HT1080 (cell line): ENCODE measurements around the gene FGF3. TPM values are rescaled to one million over a fixed set of nuclear protein-coding genes. Genes with fewer than 3 reads are reported as not detected.

Experiments
- DNase-seq: peaks from one replicate; pipeline ENCODE4 v3.0.0-alpha.2; 2015; ENCODE audit warnings: low read depth
- total RNA-seq: library from RNA; depleted of rRNA; stranded (reverse); fragments of >200 nt; shearing (Covaris generic); gene quantifications from 2 replicates; pipeline ENCODE4 v1.2.3, GENCODE V29; 2014

The FGF3 gene
- total RNA-seq, 1 experiment from 2014 or later = not detected

DNA sequence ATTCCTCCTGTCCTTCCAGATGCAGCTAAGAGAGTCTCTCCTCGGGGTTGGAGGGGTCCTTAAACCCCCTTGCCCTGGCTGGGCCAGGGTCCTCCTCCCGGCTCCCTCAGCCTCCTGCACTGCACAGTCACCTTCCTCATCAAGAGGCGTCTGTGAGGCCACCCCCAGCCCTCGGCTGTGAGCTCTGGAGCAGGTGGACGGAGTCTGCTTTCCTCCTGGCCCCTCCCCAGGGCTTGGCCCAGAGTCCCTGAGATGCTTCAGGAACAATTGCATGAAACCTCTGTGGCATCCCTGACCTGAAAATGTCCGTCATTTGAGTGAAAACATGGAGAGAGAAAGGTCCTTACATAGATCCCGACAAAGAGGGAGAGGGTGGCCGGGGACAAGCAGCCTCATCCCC is 6.7 kb upstream of the FGF3 start:
- no peak for DNase-seq

DNA sequence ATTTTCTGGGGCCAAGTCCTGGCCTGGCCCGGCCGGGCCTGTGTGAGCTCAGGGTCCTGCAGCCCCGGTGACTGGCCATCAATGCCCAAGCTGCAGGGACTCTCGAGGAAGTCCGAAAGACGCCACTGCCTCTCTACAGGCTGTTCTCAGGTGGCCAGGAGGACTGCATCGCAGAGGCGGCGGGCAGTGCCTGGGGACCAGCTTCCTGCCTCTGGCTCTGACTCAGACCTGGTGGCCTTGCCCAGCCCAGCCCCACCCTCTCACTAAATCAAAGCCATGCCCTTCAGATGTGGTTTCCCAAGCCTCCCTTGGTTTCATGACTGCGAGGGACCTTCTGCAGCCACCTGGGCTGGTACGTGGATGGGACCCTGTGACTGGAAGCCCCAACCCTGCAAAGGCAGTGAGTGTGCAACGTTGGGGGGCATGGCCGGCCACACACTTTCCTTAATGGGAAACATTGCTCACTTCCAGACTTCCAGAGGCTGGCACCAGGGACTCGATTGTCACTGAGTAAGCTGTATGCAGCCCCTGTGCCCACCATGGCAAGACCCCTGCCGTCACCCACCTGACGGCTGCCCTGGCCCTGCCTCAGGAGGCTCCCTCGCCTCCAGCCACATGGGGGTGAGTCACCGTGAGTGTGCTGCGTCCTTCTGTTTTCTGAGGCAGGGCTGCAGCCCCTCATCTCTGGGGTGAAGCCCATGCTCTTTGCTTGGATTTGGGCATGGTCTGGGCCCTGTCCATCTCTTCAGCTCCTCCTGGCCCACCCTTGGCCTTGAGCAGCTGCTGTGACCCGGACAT is 6.0 kb upstream of the FGF3 start:
- peak; percentile 72 for DNase-seq

DNA sequence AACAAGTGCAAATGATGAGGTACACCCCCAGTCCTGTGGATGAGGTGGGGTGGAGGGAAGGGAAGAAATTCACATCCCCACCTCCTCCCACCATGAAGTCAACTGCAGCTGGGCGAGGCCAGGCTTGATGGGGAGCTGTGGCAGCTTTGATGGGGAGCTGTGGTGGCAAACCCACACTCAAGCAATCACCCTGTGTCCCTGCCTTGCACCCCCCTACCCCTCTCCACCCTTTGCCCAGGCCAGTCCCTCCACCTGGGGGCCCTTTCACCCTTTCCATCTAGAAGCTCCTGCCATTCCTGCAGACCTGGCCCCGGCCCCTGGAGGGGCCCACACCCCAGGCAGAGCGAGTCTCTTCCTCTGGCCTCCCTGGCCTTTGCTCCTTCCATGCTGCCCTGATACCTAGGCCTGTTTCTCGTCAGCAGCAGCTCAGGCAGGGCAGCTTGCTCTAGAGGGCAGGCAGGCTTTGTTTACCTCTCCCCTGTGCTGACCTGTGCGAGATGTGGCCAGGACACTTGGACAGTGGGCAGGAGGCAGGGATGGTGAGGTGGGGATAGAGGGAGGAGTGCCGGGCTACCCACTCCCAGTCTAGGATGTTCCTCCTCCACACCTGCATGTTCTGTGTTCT is 4.5 kb upstream of the FGF3 start:
- DNase-seq = no peak

- no peak for DNase-seq
These were observed 3.7 kb upstream of the FGF3 start for GRCh38 chr11:69822676-69823494.

DNA sequence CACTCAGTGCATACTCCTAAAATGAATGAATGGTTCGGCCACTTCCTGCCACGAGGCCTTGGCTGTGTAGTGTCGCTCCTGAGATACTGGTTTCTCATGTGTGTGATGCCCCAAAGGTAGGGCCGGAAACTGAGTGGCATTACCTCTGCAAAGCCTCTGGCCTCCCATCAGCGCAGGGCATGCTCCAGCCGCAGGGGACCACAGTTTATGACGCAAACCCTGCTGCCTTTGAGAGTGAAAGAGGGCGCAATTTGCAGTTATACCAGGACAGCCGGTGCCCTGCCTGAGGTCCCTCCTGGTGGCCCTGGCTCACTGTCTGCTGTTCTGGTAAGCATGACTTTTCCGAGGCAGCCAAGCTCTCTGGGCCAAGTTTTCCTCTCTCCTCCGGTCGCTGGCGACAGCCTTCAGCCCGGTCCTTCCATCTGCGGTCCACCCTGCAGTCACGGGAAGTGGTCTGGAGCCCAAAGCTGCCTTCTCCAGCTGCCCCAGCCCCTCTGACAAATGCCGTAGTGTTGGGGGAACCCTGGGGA is 2.4 kb upstream of the FGF3 start:
- no peak for DNase-seq

- no peak for DNase-seq
These were observed 1.2 kb upstream of the FGF3 start for GRCh38 chr11:69820441-69820840.

DNA sequence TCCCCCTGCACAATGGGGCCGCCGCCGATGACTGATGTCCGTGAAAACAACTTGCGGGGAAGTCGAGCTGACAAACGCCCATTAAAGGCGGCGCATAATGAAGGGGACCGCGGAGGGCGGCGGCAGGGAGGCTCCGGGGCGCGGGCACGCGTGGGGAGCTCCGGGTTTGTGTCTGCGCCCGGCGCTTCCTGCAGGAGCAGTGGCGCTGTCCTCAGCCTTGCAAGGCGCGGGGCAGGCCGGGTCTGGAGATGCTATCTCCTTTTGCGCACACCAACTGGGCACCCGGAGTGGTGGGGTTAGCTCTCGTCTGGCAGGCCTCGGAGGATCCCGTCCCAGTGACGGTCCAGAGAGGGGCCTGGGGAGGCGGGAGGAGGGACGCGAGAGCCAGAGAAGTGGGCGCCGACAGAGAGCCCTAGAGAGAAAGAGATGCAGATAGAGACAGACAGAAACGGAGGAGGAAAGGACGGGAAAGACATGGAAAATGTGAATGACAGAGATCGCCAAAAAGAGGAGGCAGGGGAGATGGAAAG is 390 bp upstream of the FGF3 start:
- no peak for DNase-seq

- no peak for DNase-seq
These were observed 999 bp downstream of the FGF3 start for GRCh38 chr11:69818231-69818602.

DNA sequence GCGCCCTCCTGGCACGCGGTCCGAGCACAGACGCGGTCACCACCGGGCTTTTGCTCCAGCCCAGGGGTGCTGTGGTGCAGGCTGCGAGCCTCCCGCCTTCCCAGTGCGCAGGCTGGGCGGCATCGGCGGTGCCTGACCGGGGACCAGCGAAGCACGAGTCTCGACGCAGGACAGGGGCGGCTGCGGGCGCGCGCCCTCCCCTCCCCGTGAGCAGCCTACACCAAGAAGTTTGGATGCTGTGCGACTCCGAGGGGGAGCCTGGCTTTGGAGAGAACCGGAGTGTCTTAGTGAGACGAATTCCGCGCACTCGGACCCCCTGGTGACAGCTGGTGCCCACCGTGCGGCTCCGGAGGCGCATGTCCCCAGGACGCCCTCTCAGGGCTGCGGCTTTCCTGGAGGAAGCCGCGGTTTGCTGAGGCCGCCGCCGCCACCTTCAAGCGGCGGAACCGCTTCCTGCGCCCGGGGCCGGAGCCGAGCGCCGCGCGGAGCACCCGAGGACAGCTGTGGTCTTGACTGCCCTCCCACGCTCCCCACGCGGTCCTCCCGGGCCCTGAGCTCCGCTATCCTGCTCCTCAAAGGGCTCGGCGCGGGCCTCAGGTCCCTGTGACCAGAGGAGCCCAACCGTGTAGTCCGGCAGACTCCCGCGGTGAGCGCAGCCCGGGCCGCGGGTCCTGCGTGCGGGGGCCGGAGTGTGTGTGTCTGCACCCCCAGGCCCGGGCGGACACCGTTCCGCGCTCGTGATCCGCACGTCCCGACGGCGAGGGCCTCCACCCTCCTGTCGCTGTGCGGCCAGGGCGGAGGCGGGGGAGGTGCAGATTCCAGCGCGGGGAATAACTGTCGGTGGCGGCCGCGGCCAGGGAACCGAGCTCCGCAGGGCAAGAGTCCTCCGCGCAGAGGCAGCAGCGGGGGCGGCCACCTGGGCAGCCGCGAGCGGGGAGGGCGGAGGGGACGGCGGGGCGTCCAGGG is 1.7 kb downstream of the FGF3 start:
- DNase-seq = no peak

- DNase-seq = no peak
These were observed 2.5 kb downstream of the FGF3 start for GRCh38 chr11:69816671-69817070.

DNA sequence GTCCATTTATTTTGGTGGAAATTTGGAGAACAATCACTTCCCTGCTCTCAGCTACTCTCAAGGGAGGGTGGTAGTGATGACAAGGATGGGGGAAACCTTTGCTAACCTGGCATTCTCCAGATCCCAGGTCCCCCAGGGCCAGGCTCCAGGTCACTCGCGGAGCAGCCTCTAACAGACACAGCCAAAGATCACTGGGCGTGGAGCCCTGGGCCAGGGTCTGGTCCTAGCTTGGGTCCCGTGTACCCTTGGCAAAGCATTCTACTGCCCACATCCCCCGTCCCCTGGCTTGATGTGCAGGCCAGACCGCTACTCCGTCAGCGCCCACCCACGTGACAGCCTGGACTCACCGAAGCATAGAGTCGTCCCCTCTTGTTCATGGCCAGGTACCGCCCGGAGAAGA is 3.2 kb downstream of the FGF3 start:
- DNase-seq = no peak

DNA sequence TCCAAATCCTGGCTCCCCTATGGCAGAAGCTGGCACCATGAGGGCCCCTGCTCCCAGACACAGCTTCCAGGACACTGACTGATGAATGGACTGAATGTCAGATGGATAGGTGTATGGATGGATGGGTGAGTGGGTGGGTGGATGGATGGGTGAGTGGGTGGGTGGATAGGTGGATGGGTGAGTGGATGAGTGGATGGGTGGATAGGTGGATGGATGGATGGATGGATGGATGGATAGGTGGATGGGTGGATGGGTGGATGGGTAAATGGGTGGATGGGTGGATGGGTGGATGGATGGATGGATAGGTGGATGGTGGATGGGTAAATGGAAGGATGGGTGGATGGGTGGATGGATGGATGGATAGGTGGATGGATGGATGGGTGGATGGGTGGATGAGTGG is 4.3 kb downstream of the FGF3 start:
- DNase-seq = no peak

DNA sequence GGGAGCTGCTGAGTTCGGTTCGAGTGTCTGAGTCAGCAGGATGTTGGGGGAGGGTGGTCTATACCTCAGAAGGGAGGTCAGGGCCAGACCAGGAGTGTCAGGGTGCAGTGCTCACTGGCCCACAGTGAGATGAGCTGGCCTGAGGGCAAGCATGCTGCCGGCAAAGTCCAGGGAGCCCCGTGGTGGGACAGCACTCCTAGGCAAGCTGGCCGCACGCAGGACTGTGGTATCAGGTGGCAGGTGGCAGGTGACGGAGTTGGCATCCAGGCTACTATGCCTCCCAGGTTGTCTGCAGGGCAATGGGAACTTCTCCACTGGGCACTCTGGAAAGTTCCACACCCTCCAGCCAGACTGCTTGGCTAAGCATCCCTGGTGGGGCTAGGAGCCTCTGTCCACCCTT is 4.8 kb downstream of the FGF3 start:
- DNase-seq = no peak

GRCh38 chr11:69813839-69814238 is 5.4 kb downstream of the FGF3 start:
- no peak for DNase-seq

GRCh38 chr11:69812946-69813345 is 6.3 kb downstream of the FGF3 start:
- DNase-seq = no peak

- DNase-seq = no peak
These were observed 7.0 kb downstream of the FGF3 start for GRCh38 chr11:69812256-69812655.

DNA sequence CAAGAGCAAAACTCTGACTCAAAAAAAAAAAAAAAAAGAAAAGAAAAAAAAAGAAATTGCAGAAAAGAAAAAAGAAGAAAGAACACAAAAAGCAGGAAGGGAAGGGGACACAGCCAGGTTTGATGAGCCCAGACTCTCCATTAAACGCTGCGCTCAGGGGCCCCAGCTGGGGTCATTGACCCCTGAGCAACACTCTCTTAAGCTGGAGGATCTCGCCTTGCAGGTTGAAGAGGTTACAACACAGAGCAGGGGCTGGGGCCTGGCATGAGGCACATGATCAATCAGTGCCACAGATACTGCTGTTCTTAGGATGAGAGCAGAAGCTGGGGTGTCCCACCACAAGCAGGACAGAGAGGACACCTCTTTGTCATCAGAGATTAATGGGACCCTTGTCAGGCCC is 7.8 kb downstream of the FGF3 start:
- no peak for DNase-seq

DNA sequence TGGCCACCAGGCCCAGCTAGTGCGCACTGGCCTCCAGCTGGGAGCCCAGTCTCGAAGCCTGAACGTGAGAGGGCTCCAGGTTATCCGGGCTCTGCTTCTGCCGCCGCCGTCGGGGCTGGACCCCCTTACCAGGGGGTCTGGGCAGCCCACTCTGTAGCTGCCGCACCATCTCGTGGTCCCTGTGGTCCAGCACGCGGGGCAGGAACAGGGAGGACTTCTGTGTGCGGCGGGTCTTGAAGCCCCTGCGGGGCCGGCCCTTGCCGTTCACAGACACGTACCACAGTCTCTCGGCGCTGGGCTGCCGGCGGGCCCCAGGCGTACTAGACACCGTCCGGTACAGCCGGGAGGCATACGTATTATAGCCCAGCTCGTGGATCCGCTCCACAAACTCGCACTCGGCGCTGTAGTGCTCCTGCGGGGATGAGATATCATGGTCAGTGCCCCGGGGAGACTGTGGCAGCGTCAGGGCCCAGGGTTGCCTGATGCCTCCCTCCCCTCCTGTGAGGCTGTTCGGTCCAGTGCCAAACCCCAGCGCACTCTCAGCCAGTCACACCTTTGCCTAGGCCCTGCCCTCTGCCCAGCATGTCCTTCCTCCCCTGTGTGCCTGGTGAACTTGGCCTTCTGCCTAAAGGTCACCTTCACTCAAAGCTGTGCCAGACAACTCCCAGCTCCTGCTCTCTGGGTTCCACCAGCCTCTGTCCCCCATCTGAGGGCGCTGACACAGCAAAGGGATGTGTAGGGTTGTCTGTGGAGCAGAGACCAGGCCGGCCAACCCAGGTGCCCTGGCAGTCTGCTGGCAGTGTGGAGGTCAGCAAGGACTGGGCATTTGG is 8.7 kb downstream of the FGF3 start:
- no peak for DNase-seq

- DNase-seq = no peak
These were observed 10.5 kb downstream of the FGF3 start for GRCh38 chr11:69808667-69809086.
